HEK293 (cell line): ENCODE results near the gene CREB5.
A peak's percentile ranks its signal among the peaks of the same experiment; 100 is the strongest.

Experiments used
- CTCF ChIA-PET: fragments of 350-600 bp; formaldehyde crosslinking; extraction: SDS; loops from one replicate; lab custom pipeline; 2021; ENCODE audit warnings: antibody characterized with exemption; lab: Yijun Ruan, JAX
- POLR2A ChIA-PET: fragments of 300-600 bp; formaldehyde crosslinking; extraction: SDS; loops from one replicate; lab custom pipeline; 2020; ENCODE audit warnings: antibody characterized with exemption, inconsistent platforms; lab: Yijun Ruan, JAX
- H3K27ac ChIP-seq: fragments of 200-500 bp; sonication (Bioruptor generic); 2 replicates; pipeline ENCODE4 v1.5.1; 2014; ENCODE audit warnings: low read depth, low read length, control low read depth, inconsistent platforms; ENCODE audit errors: extremely low read depth
- H3K36me3 ChIP-seq, 2 experiments: fragments of 200-500 bp in 1 of 2; sonication (Bioruptor generic) in 1 of 2; 1 replicate in 1 of 2; 2 replicates in 1 of 2; pipeline ENCODE4 v1.5.1; 2014 to 2017; ENCODE audit warnings: inconsistent platforms in 2 of 2, low read length in 2 of 2; ENCODE audit not compliant: control insufficient read depth in 2 of 2, insufficient read depth in 1 of 2
- H3K4me1 ChIP-seq: fragments of 200-500 bp; sonication (Bioruptor generic); 2 replicates; pipeline ENCODE4 v1.5.1; 2014; ENCODE audit warnings: mild to moderate bottlenecking, low read length, inconsistent platforms; ENCODE audit not compliant: control insufficient read depth, insufficient read depth
- H3K4me3 ChIP-seq: 2 replicates; pipeline ENCODE4 v1.5.1; 2011; ENCODE audit warnings: low read depth, mild to moderate bottlenecking, control low read depth, low read length, moderate library complexity
- H3K9me3 ChIP-seq: fragments of 200-500 bp; sonication (Bioruptor generic); 2 replicates; pipeline ENCODE4 v1.5.1; 2014; ENCODE audit warnings: low read depth, low read length, inconsistent platforms; ENCODE audit not compliant: control insufficient read depth, insufficient read depth
- MZF1 ChIP-seq: fragments of 450-650 bp; formaldehyde crosslinking; IDR thresholded peaks from 2 replicates; pipeline ENCODE4 v1.5.1; 2017; ENCODE audit warnings: missing biosample characterization, missing genetic modification characterization, borderline replicate concordance
- OSR2 ChIP-seq: fragments of 450-650 bp; formaldehyde crosslinking; IDR thresholded peaks from 2 replicates; pipeline ENCODE4 v1.5.1; 2016; ENCODE audit warnings: missing biosample characterization, missing genetic modification characterization
- WT1 ChIP-seq: fragments of 450-650 bp; formaldehyde crosslinking; IDR thresholded peaks from 2 replicates; pipeline ENCODE4 v1.5.1; 2016; ENCODE audit warnings: missing biosample characterization, missing genetic modification characterization
- ZBTB20 ChIP-seq: fragments of 450-650 bp; formaldehyde crosslinking; IDR thresholded peaks from 2 replicates; pipeline ENCODE4 v1.5.1; 2016; ENCODE audit warnings: missing biosample characterization, missing genetic modification characterization
- ZFHX2 ChIP-seq: fragments of 450-650 bp; formaldehyde crosslinking; conservative IDR thresholded peaks from 2 replicates; pipeline ENCODE4 v1.5.1; 2016; ENCODE audit warnings: missing biosample characterization, missing genetic modification characterization
- ZNF138 ChIP-seq: fragments of 450-650 bp; formaldehyde crosslinking; IDR thresholded peaks from 2 replicates; pipeline ENCODE4 v1.5.1; 2016; ENCODE audit warnings: missing biosample characterization, missing genetic modification characterization, borderline replicate concordance
- ZNF155 ChIP-seq: fragments of 450-650 bp; formaldehyde crosslinking; IDR thresholded peaks from 2 replicates; pipeline ENCODE4 v1.5.1; 2016; ENCODE audit warnings: missing biosample characterization, missing genetic modification characterization
- ZNF274 ChIP-seq, 2 experiments: fragments of 200-500 bp in 1 of 2; fragments of 450-650 bp in 1 of 2; sonication (Bioruptor generic) in 1 of 2; formaldehyde crosslinking in 1 of 2; IDR thresholded peaks; 2 replicates each; pipeline versions ENCODE4 v1.5.1 to v1.6.1; 2014 to 2016; ENCODE audit warnings: borderline replicate concordance in 1 of 2, inconsistent platforms in 1 of 2, low read length in 1 of 2, missing biosample characterization in 1 of 2, missing genetic modification characterization in 1 of 2
- ZNF335 ChIP-seq: fragments of 450-650 bp; formaldehyde crosslinking; conservative IDR thresholded peaks from 2 replicates; pipeline ENCODE4 v1.5.1; 2016; ENCODE audit warnings: missing biosample characterization, missing genetic modification characterization
- ZNF366 ChIP-seq: fragments of 450-650 bp; formaldehyde crosslinking; conservative IDR thresholded peaks from 2 replicates; pipeline ENCODE4 v1.5.1; 2016; ENCODE audit warnings: missing biosample characterization, missing genetic modification characterization
- ZNF473 ChIP-seq: fragments of 450-650 bp; formaldehyde crosslinking; IDR thresholded peaks from 2 replicates; pipeline ENCODE4 v1.5.1; 2017; ENCODE audit warnings: missing biosample characterization, missing genetic modification characterization
- ZNF549 ChIP-seq: fragments of 450-650 bp; IDR thresholded peaks from 2 replicates; pipeline ENCODE4 v1.5.1; 2018; ENCODE audit warnings: missing biosample characterization, missing genetic modification characterization, mild to moderate bottlenecking, inconsistent platforms, moderate library complexity
- ZNF777 ChIP-seq: fragments of 450-650 bp; formaldehyde crosslinking; IDR thresholded peaks from 2 replicates; pipeline ENCODE4 v1.5.1; 2017; ENCODE audit warnings: missing biosample characterization, missing genetic modification characterization, borderline replicate concordance
- ZNF843 ChIP-seq: fragments of 450-650 bp; formaldehyde crosslinking; IDR thresholded peaks from 2 replicates; pipeline ENCODE4 v1.5.1; 2016; ENCODE audit warnings: missing biosample characterization, missing genetic modification characterization
- TF ChIP-seq, protein P1 (sequence below): fragments of 450-650 bp; formaldehyde crosslinking; IDR thresholded peaks from 2 replicates; pipeline ENCODE4 v1.5.0; 2017; ENCODE audit warnings: missing biosample characterization, missing genetic modification characterization, borderline replicate concordance
- TF ChIP-seq, protein P2 (sequence below): fragments of 450-650 bp; formaldehyde crosslinking; conservative IDR thresholded peaks from 2 replicates; pipeline ENCODE4 v1.5.1; 2016; ENCODE audit warnings: low read depth, missing biosample characterization, missing genetic modification characterization
- TF ChIP-seq, protein P3 (sequence below): fragments of 450-650 bp; formaldehyde crosslinking; IDR thresholded peaks from 2 replicates; pipeline ENCODE4 v1.5.1; 2016; ENCODE audit warnings: missing biosample characterization, missing genetic modification characterization
- TF ChIP-seq, protein P4 (sequence below): fragments of 450-650 bp; formaldehyde crosslinking; IDR thresholded peaks from 2 replicates; pipeline ENCODE4 v1.5.1; 2017; ENCODE audit warnings: missing biosample characterization, missing genetic modification characterization

Gene CREB5

GRCh38 chr7:28873365-28873764 is 461.0 kb downstream of the CREB5 start:
- ChIA-PET CTCF (interaction anchor here (0.7 kb wide), 1 partner anchor 404 kb away, joined by 3 read pairs; no protein-coding TSS in a partner anchor), POLR2A (no interaction called here)
- H3K4me1 ChIP-seq = peaks cover 17% of the 10 kb centered on the region
- no peak for TF ChIP-seq ZNF777 (tag by site-specific recombination)
- 0 out of 2 replicates have a peak, but pooled peaks have one; percentile 31 for TF ChIP-seq ZNF843 (tag by site-specific recombination)
- TF ChIP-seq, protein P1, sequence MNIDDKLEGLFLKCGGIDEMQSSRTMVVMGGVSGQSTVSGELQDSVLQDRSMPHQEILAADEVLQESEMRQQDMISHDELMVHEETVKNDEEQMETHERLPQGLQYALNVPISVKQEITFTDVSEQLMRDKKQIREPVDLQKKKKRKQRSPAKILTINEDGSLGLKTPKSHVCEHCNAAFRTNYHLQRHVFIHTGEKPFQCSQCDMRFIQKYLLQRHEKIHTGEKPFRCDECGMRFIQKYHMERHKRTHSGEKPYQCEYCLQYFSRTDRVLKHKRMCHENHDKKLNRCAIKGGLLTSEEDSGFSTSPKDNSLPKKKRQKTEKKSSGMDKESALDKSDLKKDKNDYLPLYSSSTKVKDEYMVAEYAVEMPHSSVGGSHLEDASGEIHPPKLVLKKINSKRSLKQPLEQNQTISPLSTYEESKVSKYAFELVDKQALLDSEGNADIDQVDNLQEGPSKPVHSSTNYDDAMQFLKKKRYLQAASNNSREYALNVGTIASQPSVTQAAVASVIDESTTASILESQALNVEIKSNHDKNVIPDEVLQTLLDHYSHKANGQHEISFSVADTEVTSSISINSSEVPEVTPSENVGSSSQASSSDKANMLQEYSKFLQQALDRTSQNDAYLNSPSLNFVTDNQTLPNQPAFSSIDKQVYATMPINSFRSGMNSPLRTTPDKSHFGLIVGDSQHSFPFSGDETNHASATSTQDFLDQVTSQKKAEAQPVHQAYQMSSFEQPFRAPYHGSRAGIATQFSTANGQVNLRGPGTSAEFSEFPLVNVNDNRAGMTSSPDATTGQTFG (tag by site-specific recombination) = no peak
- TF ChIP-seq, protein P2, sequence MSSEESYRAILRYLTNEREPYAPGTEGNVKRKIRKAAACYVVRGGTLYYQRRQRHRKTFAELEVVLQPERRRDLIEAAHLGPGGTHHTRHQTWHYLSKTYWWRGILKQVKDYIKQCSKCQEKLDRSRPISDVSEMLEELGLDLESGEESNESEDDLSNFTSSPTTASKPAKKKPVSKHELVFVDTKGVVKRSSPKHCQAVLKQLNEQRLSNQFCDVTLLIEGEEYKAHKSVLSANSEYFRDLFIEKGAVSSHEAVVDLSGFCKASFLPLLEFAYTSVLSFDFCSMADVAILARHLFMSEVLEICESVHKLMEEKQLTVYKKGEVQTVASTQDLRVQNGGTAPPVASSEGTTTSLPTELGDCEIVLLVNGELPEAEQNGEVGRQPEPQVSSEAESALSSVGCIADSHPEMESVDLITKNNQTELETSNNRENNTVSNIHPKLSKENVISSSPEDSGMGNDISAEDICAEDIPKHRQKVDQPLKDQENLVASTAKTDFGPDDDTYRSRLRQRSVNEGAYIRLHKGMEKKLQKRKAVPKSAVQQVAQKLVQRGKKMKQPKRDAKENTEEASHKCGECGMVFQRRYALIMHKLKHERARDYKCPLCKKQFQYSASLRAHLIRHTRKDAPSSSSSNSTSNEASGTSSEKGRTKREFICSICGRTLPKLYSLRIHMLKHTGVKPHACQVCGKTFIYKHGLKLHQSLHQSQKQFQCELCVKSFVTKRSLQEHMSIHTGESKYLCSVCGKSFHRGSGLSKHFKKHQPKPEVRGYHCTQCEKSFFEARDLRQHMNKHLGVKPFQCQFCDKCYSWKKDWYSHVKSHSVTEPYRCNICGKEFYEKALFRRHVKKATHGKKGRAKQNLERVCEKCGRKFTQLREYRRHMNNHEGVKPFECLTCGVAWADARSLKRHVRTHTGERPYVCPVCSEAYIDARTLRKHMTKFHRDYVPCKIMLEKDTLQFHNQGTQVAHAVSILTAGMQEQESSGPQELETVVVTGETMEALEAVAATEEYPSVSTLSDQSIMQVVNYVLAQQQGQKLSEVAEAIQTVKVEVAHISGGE (tag by site-specific recombination) = no peak
- TF ChIP-seq, protein P3, sequence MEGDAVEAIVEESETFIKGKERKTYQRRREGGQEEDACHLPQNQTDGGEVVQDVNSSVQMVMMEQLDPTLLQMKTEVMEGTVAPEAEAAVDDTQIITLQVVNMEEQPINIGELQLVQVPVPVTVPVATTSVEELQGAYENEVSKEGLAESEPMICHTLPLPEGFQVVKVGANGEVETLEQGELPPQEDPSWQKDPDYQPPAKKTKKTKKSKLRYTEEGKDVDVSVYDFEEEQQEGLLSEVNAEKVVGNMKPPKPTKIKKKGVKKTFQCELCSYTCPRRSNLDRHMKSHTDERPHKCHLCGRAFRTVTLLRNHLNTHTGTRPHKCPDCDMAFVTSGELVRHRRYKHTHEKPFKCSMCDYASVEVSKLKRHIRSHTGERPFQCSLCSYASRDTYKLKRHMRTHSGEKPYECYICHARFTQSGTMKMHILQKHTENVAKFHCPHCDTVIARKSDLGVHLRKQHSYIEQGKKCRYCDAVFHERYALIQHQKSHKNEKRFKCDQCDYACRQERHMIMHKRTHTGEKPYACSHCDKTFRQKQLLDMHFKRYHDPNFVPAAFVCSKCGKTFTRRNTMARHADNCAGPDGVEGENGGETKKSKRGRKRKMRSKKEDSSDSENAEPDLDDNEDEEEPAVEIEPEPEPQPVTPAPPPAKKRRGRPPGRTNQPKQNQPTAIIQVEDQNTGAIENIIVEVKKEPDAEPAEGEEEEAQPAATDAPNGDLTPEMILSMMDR (tag by site-specific recombination) = no peak
- TF ChIP-seq ZFHX2 (tag by site-specific recombination) = peak; percentile 75
- no peak for TF ChIP-seq ZNF473 (tag by site-specific recombination)
- no peak for TF ChIP-seq ZNF155 (tag by site-specific recombination)
- TF ChIP-seq, protein P4, sequence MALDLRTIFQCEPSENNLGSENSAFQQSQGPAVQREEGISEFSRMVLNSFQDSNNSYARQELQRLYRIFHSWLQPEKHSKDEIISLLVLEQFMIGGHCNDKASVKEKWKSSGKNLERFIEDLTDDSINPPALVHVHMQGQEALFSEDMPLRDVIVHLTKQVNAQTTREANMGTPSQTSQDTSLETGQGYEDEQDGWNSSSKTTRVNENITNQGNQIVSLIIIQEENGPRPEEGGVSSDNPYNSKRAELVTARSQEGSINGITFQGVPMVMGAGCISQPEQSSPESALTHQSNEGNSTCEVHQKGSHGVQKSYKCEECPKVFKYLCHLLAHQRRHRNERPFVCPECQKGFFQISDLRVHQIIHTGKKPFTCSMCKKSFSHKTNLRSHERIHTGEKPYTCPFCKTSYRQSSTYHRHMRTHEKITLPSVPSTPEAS (tag by site-specific recombination) = 0 out of 2 replicates have a peak, but pooled peaks have one; percentile 25
- TF ChIP-seq ZNF366 (tag by site-specific recombination) = no peak
- no peak for TF ChIP-seq ZBTB20 (tag by site-specific recombination)
- TF ChIP-seq ZNF138 (tag by site-specific recombination) = no peak
- TF ChIP-seq WT1 (tag by site-specific recombination) = no peak
- TF ChIP-seq ZNF335 (tag by site-specific recombination) = no peak
- no peaks in the 10 kb centered on the region for H3K36me3 ChIP-seq
- H3K4me3 ChIP-seq = no peak overlapping the region
- no peak overlapping the region for H3K27ac ChIP-seq
- H3K9me3 ChIP-seq = no peaks in the 10 kb centered on the region; the same call in 1 of the 2 replicates

GRCh38 chr7:28874001-28874400 is 461.7 kb downstream of the CREB5 start:
- POLR2A ChIA-PET = no interaction called here
- CTCF ChIA-PET = interaction anchor here (0.7 kb wide), 1 partner anchor 405 kb away, joined by 3 read pairs; no protein-coding TSS in a partner anchor
- H3K4me3 ChIP-seq = no peak overlapping the region
- TF ChIP-seq ZNF549 (tag by site-specific recombination) (no peak), MZF1 (tag by site-specific recombination) (no peak), OSR2 (tag by site-specific recombination) (no peak), ZNF274 (IDR thresholded peaks at IDR 0.05; ENCODE audit: low read length) (no peak), ZNF274 (tag by site-specific recombination; IDR thresholded peaks at IDR 0.05; ENCODE audit: borderline replicate concordance) (no peak)
- peaks cover 21% of the 10 kb centered on the region for H3K4me1 ChIP-seq
- H3K27ac ChIP-seq = no peak overlapping the region
- no peaks in the 10 kb centered on the region for H3K36me3 ChIP-seq
- no peaks in the 10 kb centered on the region; the same call in 1 of the 2 replicates for H3K9me3 ChIP-seq
